Esophagus (tissue), 2 donors: ENCODE data around the gene RBFOX1. TPM values are rescaled to one million over a fixed set of nuclear protein-coding genes. Genes with fewer than 3 reads are reported as not detected.

Experiments
- H3K27ac ChIP-seq, 2 donors: one replicate each; pipeline ENCODE4 v1.5.1; 2013; ENCODE audit warnings: low read depth in 2 of 2, mild to moderate bottlenecking in 2 of 2, inconsistent platforms in 1 of 2, low read length in 1 of 2, moderate library complexity in 1 of 2
- H3K27me3 ChIP-seq, 2 donors: one replicate each; pipeline ENCODE4 v1.6.1; 2013; ENCODE audit warnings: low read length in 2 of 2, control low read depth in 1 of 2, mild to moderate bottlenecking in 1 of 2; ENCODE audit not compliant: insufficient read depth in 2 of 2, control insufficient read depth in 1 of 2
- H3K36me3 ChIP-seq, 2 donors: one replicate each; pipeline ENCODE4 v1.6.1; 2013; ENCODE audit warnings: low read length in 1 of 2; ENCODE audit not compliant: control insufficient read depth in 2 of 2, insufficient read depth in 2 of 2
- H3K4me1 ChIP-seq, 2 donors: one replicate each; pipeline ENCODE4 v1.6.1; 2013; ENCODE audit warnings: low read length in 1 of 2; ENCODE audit not compliant: control insufficient read depth in 2 of 2, insufficient read depth in 2 of 2
- H3K4me3 ChIP-seq, 2 donors: one replicate each; pipeline ENCODE4 v1.5.1; 2013; ENCODE audit warnings: low read length in 2 of 2, mild to moderate bottlenecking in 2 of 2, low read depth in 1 of 2, moderate library complexity in 1 of 2
- H3K9me3 ChIP-seq, 2 donors: one replicate each; pipeline ENCODE4 v1.6.1; 2013; ENCODE audit warnings: mild to moderate bottlenecking in 2 of 2, low read depth in 1 of 2, low read length in 1 of 2, moderate library complexity in 1 of 2; ENCODE audit not compliant: control insufficient read depth in 2 of 2, insufficient read depth in 1 of 2
- WGBS, 2 donors: extraction: QIAGEN DNeasy Blood & Tissue Kit; methylation state at CpG; one replicate each; pipeline ENCODE4 v1.1.7; 2013; 5-methylcytosine and 5-hydroxymethylcytosine counted together
- polyA plus RNA-seq, 2 donors: library from polyadenylated mRNA; stranded (reverse); fragments of 200-250 nt; gene quantifications; one replicate each; pipeline ENCODE4 v1.2.3, GENCODE V29; 2013
- donor health status: healthy with polysubstance abuse.
- donor health status: Bipolar disorder and iron deficiency.

RBFOX1 gene
- polyA plus RNA-seq, 2 donors: 0.01 to 0.16 TPM

GRCh38 chr16:7680296-7680695, 347.7 kb downstream of the RBFOX1 start:
- Histone ChIP-seq H3K27ac (no peak overlapping the region), H3K4me3 (no peak overlapping the region), H3K36me3 (no peaks in the 10 kb centered on the region), H3K9me3 (no peaks in the 10 kb centered on the region), H3K27me3 (no peaks in the 10 kb centered on the region), H3K4me1 (no peaks in the 10 kb centered on the region)
- WGBS, 2 donors: 82 to 85% methylated on average over 4 of the region's 4 CpGs

- Histone ChIP-seq H3K4me3 (no peak overlapping the region), H3K27me3 (no peaks in the 10 kb centered on the region), H3K36me3 (no peaks in the 10 kb centered on the region), H3K4me1 (no peaks in the 10 kb centered on the region), H3K9me3 (no peaks in the 10 kb centered on the region), H3K27ac (no peak overlapping the region)
- 60 to 70% methylated on average over 5 of the region's 5 CpGs for WGBS, 2 donors
Measured at GRCh38 chr16:7688811-7689210, 356.2 kb downstream of the RBFOX1 start.

GRCh38 chr16:7689234-7689633, 356.6 kb downstream of the RBFOX1 start:
- no peak overlapping the region for H3K27ac ChIP-seq
- no peaks in the 10 kb centered on the region for H3K36me3 ChIP-seq
- H3K4me1 ChIP-seq: no peaks in the 10 kb centered on the region
- WGBS, 2 donors: 71 to 87% methylated on average over 1 of the region's 1 CpG
- no peaks in the 10 kb centered on the region for H3K9me3 ChIP-seq
- H3K27me3 ChIP-seq: no peaks in the 10 kb centered on the region
- H3K4me3 ChIP-seq: no peak overlapping the region

GRCh38 chr16:7691533-7691932, 358.9 kb downstream of the RBFOX1 start:
- 85 to 90% methylated on average over 4 of the region's 4 CpGs for WGBS, 2 donors
- Histone ChIP-seq H3K4me3 (no peak overlapping the region), H3K36me3 (no peaks in the 10 kb centered on the region), H3K27ac (no peak overlapping the region), H3K27me3 (no peaks in the 10 kb centered on the region), H3K4me1 (no peaks in the 10 kb centered on the region), H3K9me3 (no peaks in the 10 kb centered on the region)

GRCh38 chr16:7703672-7704071, 371.0 kb downstream of the RBFOX1 start:
- H3K4me1 ChIP-seq: no peaks in the 10 kb centered on the region
- H3K4me3 ChIP-seq: no peak overlapping the region
- WGBS, 2 donors: 81 to 89% methylated on average over 3 of the region's 3 CpGs
- peaks cover 2% of the 10 kb centered on the region in 2 donors for H3K9me3 ChIP-seq
- H3K36me3 ChIP-seq: no peaks in the 10 kb centered on the region
- no peak overlapping the region for H3K27ac ChIP-seq
- no peaks in the 10 kb centered on the region for H3K27me3 ChIP-seq

- Histone ChIP-seq H3K27ac (no peak overlapping the region), H3K36me3 (no peaks in the 10 kb centered on the region)
Measured at GRCh38 chr16:7705885-7706284, 373.2 kb downstream of the RBFOX1 start.

GRCh38 chr16:7709186-7709585, 376.5 kb downstream of the RBFOX1 start:
- Histone ChIP-seq H3K27me3 (no peaks in the 10 kb centered on the region), H3K9me3 (peaks cover 0 to 2% of the 10 kb centered on the region in 2 donors), H3K4me1 (no peaks in the 10 kb centered on the region), H3K4me3 (no peak overlapping the region), H3K36me3 (no peaks in the 10 kb centered on the region), H3K27ac (no peak overlapping the region)
- 61 to 79% methylated on average over 3 of the region's 3 CpGs for WGBS, 2 donors

More at GRCh38 chr16:7705885-7706284, 373.2 kb downstream of the RBFOX1 start:
- H3K4me1 ChIP-seq: no peaks in the 10 kb centered on the region
- no peak overlapping the region for H3K4me3 ChIP-seq
- no peaks in the 10 kb centered on the region for H3K27me3 ChIP-seq
- peaks cover 2% of the 10 kb centered on the region in 2 donors for H3K9me3 ChIP-seq
- WGBS, 2 donors: 86 to 87% methylated on average over 7 of the region's 7 CpGs

- H3K27ac ChIP-seq: no peak overlapping the region
- no peaks in the 10 kb centered on the region for H3K36me3 ChIP-seq
- H3K27me3 ChIP-seq: no peaks in the 10 kb centered on the region
- H3K9me3 ChIP-seq: no peaks in the 10 kb centered on the region
- H3K4me3 ChIP-seq: no peak overlapping the region
- 58 to 71% methylated on average over 2 of the region's 2 CpGs for WGBS, 2 donors
- H3K4me1 ChIP-seq: peaks cover 0 to 3% of the 10 kb centered on the region in 2 donors
Measured at GRCh38 chr16:7713244-7713643, 380.6 kb downstream of the RBFOX1 start.

- H3K27me3 ChIP-seq: no peaks in the 10 kb centered on the region
- H3K9me3 ChIP-seq: no peaks in the 10 kb centered on the region
- H3K27ac ChIP-seq: no peak overlapping the region
- peaks cover 0 to 3% of the 10 kb centered on the region in 2 donors for H3K4me1 ChIP-seq
- no peak overlapping the region for H3K4me3 ChIP-seq
- 88 to 94% methylated on average over 2 of the region's 2 CpGs for WGBS, 2 donors
- no peaks in the 10 kb centered on the region for H3K36me3 ChIP-seq
Measured at GRCh38 chr16:7714775-7715174, 382.1 kb downstream of the RBFOX1 start.

GRCh38 chr16:7716660-7717550, 384.3 kb downstream of the RBFOX1 start:
- WGBS, 2 donors: 43 to 48% methylated on average over 18 of the region's 18 CpGs

More at GRCh38 chr16:7716660-7717550, 384.3 kb downstream of the RBFOX1 start:
- H3K4me3 ChIP-seq: no peak overlapping the region
- H3K36me3 ChIP-seq: no peaks in the 10 kb centered on the region
- no peaks in the 10 kb centered on the region for H3K27me3 ChIP-seq
- no peaks in the 10 kb centered on the region for H3K9me3 ChIP-seq
- peaks cover 0 to 3% of the 10 kb centered on the region in 2 donors for H3K4me1 ChIP-seq
- H3K27ac ChIP-seq: no peak overlapping the region
